HL-60/S4 treated with retinoic acid at 250 ng/mL for 4 days and 3 days (cell line): ENCODE results near the gene ANKS1A.

Experiments used
- in situ Hi-C: fragments of 300-500 bp; cut with MboI; formaldehyde crosslinking; loops from 2 replicates; pipeline ENCODE4 v1.7.0; 2022; ENCODE audit warnings: low sequenced_read_pairs

The ANKS1A gene

DNA sequence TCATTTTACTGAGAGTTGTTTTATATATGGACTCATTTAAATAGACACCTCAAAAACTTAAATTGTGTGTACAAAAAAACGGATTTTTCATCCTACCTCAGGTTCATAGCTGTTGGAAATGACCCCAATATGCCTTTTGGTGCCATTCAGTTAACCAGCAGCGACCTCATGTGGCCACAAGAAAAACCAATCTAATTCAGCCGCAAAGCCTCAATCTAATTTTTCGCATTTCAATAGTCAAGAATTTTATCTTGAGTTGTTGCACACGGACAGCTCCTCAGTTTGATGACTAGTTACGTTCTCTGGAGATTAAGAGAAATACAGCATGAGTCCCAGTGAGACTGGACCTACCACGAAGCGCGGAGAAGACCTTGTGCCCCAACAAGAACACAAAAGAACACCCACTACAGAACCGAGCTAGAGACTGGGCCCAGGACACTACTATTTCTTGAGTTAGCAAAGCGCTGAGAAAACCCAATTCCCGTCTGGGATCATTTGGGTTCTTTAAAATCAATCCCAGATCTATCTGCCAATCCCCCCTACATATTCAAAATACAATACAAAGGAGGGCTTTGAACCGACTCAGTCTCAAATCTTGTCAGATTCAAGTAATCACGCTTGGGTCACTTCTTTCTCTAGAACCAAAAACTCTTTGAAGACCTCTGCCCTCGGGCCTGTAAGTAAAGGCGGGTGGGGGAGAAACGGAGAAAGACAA lies 251.0 kb downstream of the ANKS1A start:
- in situ Hi-C loops, result no loop called here

DNA sequence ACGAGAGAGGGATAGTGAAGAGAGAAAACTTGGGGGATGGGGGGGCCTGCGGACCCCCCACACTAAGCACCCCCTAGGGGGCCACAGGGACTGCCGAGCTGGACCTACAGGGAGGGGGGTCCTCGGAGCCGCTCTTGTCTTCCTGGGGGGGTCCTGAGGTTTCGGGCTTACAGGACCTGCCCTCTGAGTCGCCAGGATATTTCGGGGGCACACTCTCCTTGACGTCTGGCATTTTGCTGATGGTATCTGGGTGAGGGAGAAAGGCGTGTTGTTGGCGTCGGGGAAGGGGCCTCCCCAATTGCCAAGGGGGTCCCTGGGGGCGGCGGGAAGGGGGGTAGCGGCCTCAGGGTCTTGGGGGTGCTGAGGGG lies 251.6 kb downstream of the ANKS1A start:
- in situ Hi-C loops, result no loop called here
